Thymus (tissue), 11 donors: ENCODE measurements around the gene HLA-DPA1. TPM values are rescaled to one million over a fixed set of nuclear protein-coding genes. Genes with fewer than 3 reads are reported as not detected.

ENCODE experiments used
- DNase-seq, 9 donors: peaks; one replicate each; pipeline ENCODE4 v3.0.0-alpha.2; 2013; ENCODE audit warnings: low spot score in 9 of 9, low read depth in 6 of 9, missing footprints in 1 of 9
- H3K27ac ChIP-seq, 2 donors: one replicate each; pipeline ENCODE4 v1.5.1; 2013; ENCODE audit warnings: control low read depth in 1 of 2, low read depth in 1 of 2, low read length in 1 of 2, mild to moderate bottlenecking in 1 of 2, moderate library complexity in 1 of 2
- H3K27me3 ChIP-seq, 2 donors: one replicate each; pipeline ENCODE4 v1.5.1; 2013; ENCODE audit warnings: low read length in 1 of 2; ENCODE audit not compliant: control insufficient read depth in 2 of 2, insufficient read depth in 1 of 2
- H3K36me3 ChIP-seq, 2 donors: one replicate each; pipeline ENCODE4 v1.5.1; 2013; ENCODE audit warnings: low read length in 1 of 2, mild to moderate bottlenecking in 1 of 2, moderate library complexity in 1 of 2; ENCODE audit not compliant: control insufficient read depth in 2 of 2, insufficient read depth in 2 of 2
- H3K4me1 ChIP-seq, 2 donors: one replicate each; pipeline ENCODE4 v1.5.1; 2013; ENCODE audit warnings: low read length in 2 of 2; ENCODE audit not compliant: control insufficient read depth in 2 of 2, insufficient read depth in 2 of 2
- H3K4me3 ChIP-seq, 2 donors: one replicate each; pipeline ENCODE4 v1.5.1; 2013; ENCODE audit warnings: low read length in 2 of 2, control low read depth in 1 of 2, mild to moderate bottlenecking in 1 of 2
- H3K9me3 ChIP-seq, 2 donors: one replicate each; pipeline ENCODE4 v1.5.1; 2013; ENCODE audit warnings: low read length in 1 of 2, mild to moderate bottlenecking in 1 of 2; ENCODE audit not compliant: control insufficient read depth in 2 of 2, insufficient read depth in 1 of 2
- WGBS: extraction: QIAGEN DNeasy Blood & Tissue Kit; methylation state at CpG from one replicate; pipeline ENCODE4 v1.1.7; 2013; 5-methylcytosine and 5-hydroxymethylcytosine counted together
- polyA plus RNA-seq: library from polyadenylated mRNA; stranded (reverse); fragments of 200-250 nt; gene quantifications from one replicate; pipeline ENCODE4 v1.2.3, GENCODE V29; 2013
- total RNA-seq: library from RNA; stranded (reverse); fragments of 120-200 nt; gene quantifications from one replicate; pipeline ENCODE4 v1.2.4, GENCODE V29; 2013
- donor health status: healthy.

The HLA-DPA1 gene
- total and polyA plus RNA-seq, 2 donors = 332 to 700 TPM

DNA sequence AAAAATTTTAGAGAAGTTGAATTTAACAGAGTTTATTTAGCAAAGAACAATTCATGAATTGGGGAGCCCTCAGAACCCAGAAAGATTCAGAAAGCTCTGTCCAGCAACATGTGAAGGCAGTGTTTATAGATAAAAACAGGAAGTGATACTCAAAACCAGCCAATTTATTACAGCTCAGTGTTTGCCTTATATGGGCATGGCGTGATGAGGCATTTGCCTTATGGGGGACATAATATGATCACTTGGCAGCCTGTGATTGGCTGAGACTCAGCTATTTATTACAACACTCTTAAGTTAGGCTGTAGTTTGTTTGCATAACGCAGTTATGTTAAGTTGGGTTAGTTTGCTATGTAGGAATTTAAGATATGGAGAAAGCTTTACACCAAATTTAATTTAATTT, 11.5 kb downstream of the HLA-DPA1 start:
- Histone ChIP-seq H3K4me3 (no peak overlapping the region), H3K36me3 (no peaks in the 10 kb centered on the region), H3K4me1 (no peaks in the 10 kb centered on the region), H3K27ac (no peak overlapping the region), H3K9me3 (no peaks in the 10 kb centered on the region), H3K27me3 (no peaks in the 10 kb centered on the region)
- 97% methylated on average over 2 of the region's 2 CpGs for WGBS
- DNase-seq = peak in 1 of 9 donors; percentile 11

DNA sequence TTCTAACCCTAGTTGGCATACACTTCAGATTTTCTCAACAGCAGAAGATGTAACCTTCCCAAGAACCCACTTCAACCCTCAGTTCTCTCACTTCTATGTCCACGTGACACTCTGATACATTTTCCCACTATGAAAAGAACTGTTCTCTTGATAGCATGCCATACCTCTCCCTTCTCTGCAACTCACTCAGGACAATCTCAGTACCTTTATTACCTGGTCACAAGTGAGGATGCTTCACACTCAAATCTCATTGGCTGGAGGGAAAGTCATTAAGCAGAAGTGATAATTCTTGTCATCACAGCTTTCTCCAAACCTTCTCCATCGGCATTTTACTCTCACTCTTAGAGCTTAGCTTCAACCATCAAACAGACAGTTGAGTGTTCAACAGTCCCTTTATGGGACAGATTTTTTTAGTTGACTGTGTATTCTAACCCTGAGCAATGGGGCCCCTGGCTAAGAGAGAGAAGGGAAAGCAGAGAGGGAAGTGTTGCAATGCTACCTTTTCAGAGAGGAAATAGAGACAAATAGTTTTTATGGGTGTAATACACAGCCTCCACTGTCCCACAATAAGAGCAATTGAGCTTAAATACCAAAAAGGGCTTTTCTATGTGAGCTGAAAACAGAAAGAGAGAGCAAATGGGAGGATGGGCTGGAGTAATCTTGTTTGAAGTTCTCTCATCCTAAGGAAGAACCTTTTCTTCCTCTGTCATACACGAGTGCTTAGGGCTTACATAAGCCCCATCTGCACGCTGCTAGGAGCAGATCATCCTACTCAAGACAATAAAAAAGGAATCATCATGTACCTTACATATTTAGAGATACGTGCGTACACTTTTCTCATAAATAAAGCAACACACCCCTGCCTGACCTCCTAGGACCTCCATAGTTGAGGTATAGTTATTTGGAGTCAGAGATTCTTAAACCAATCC, 16.0 kb downstream of the HLA-DPA1 start:
- Histone ChIP-seq H3K9me3 (no peaks in the 10 kb centered on the region), H3K4me3 (no peak overlapping the region), H3K27me3 (no peaks in the 10 kb centered on the region), H3K4me1 (no peaks in the 10 kb centered on the region), H3K27ac (no peak overlapping the region), H3K36me3 (no peaks in the 10 kb centered on the region)
- DNase-seq = peak in 1 of 9 donors; percentile 20
- 61% methylated on average over 6 of the region's 6 CpGs for WGBS

- 47% methylated on average over 4 of the region's 4 CpGs for WGBS
- Histone ChIP-seq H3K27ac (no peak overlapping the region), H3K4me3 (no peak overlapping the region), H3K4me1 (no peaks in the 10 kb centered on the region), H3K9me3 (no peaks in the 10 kb centered on the region), H3K27me3 (no peaks in the 10 kb centered on the region), H3K36me3 (no peaks in the 10 kb centered on the region)
- DNase-seq = no peak
These were observed 20.2 kb downstream of the HLA-DPA1 start for GRCh38 chr6:33053230-33053629.

- H3K36me3 ChIP-seq = no peaks in the 10 kb centered on the region
- no peak overlapping the region for H3K27ac ChIP-seq
- no peak overlapping the region for H3K4me3 ChIP-seq
- H3K9me3 ChIP-seq = no peaks in the 10 kb centered on the region
- no peaks in the 10 kb centered on the region for H3K4me1 ChIP-seq
- DNase-seq = no peak
- H3K27me3 ChIP-seq = no peaks in the 10 kb centered on the region
These were observed 20.8 kb downstream of the HLA-DPA1 start for GRCh38 chr6:33052627-33053026.

DNA sequence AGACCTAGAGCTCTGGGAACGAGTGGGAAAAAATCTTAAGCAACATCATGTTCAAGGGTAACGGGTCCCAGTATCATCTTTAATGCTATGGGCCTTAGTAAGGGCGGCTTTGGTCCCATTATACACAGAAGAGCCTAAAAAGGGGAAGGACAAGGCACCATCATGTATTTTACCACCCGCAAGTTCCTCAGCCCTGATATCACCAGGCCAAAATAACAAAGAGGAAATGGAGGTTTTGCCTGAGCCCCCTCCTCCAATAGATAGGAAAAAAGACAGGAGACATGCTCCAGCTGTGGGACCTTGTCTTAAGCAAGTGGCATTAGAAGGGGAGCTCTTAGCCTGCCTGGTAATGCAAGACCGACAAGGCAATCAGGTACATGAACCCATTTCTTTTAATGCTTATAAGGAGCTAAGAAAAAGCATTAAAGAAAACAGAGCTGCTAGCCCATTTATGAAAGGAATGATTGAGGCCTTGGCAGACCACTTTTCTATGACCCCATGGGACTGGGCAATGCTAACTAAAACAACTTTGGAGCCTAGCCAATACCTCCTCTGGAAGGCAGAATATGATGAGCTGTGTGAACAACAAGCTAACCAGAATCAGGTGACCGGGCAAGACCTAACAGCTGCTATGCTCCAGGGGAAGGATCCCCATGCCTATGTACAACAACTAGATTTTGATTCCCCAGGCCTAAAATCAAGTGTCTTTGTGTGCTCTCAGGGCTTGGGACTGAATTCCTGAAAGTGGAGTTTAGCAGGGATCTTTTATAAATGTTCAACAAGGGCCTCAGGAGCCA, 23.2 kb downstream of the HLA-DPA1 start:
- Histone ChIP-seq H3K4me1 (no peaks in the 10 kb centered on the region), H3K4me3 (no peak overlapping the region), H3K36me3 (no peaks in the 10 kb centered on the region), H3K27me3 (no peaks in the 10 kb centered on the region), H3K27ac (no peak overlapping the region), H3K9me3 (no peaks in the 10 kb centered on the region)
- no peak for DNase-seq
- 79% methylated on average over 6 of the region's 6 CpGs for WGBS

DNA sequence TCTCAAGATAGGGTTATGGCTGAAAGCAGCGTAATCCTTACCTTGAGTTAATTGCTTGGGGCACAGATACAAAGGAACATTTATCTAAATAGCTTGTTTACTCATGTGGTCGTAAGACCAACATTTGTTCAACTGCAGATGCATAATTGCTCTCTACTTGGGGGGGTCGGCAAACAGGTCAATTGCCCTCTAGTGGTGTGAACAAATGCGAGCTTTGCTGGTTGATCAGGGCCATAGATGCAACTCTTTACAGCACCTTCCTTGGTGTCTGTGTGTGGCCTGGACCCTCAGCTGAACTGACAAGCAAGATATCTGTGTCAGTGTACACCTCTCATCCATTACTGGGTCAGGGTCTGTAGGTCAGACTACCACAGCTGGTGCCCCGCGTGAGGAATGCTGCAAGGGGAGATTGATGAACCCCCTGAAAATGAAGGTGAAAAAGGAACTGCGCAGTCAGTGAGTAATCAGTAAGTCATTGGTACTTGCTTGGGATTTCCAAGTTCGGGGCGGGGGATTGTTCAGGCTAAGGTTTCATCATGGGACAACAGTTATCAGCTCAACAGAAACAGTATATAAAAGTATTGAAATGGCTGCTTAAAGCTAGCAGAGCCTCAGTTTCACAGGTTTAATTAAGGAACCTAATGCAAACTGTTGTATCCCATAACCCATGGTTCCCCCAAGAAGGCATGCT, 24.0 kb downstream of the HLA-DPA1 start:
- no peak for DNase-seq
- H3K27ac ChIP-seq = no peak overlapping the region
- no peak overlapping the region for H3K4me3 ChIP-seq
- H3K4me1 ChIP-seq = no peaks in the 10 kb centered on the region
- no peaks in the 10 kb centered on the region for H3K36me3 ChIP-seq
- WGBS = 89% methylated on average over 9 of the region's 9 CpGs
- no peaks in the 10 kb centered on the region for H3K9me3 ChIP-seq
- no peaks in the 10 kb centered on the region for H3K27me3 ChIP-seq

GRCh38 chr6:33040157-33040556, 33.3 kb downstream of the HLA-DPA1 start:
- Histone ChIP-seq H3K36me3 (no peaks in the 10 kb centered on the region), H3K9me3 (no peaks in the 10 kb centered on the region), H3K4me1 (no peaks in the 10 kb centered on the region), H3K27ac (no peak overlapping the region), H3K4me3 (no peak overlapping the region), H3K27me3 (no peaks in the 10 kb centered on the region)
- no peak for DNase-seq
- WGBS = 97% methylated on average over 2 of the region's 2 CpGs

DNA sequence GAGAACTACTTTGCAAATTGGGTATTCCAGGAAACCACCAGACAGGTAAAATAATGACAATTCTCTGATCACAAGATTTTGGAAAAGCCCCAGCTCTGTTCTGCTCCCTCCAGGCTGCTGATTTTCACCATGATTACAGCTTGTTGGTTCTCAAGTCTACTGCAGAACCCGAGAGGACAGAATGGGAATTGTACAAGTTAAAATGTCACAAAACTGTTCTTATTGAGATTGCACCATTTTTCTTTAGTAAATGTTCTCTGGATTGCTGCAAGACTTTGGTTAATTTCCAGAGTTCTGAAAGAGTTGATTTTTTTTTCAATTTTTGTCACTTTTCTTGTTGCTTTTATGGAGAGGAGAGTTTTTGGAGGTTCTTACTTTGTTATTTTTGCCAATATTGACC, 36.9 kb downstream of the HLA-DPA1 start:
- DNase-seq = no peak
- WGBS = 93% methylated on average over 1 of the region's 1 CpG
- Histone ChIP-seq H3K4me1 (no peaks in the 10 kb centered on the region), H3K9me3 (no peaks in the 10 kb centered on the region), H3K36me3 (no peaks in the 10 kb centered on the region), H3K27ac (no peak overlapping the region), H3K27me3 (no peaks in the 10 kb centered on the region), H3K4me3 (no peak overlapping the region)

DNA sequence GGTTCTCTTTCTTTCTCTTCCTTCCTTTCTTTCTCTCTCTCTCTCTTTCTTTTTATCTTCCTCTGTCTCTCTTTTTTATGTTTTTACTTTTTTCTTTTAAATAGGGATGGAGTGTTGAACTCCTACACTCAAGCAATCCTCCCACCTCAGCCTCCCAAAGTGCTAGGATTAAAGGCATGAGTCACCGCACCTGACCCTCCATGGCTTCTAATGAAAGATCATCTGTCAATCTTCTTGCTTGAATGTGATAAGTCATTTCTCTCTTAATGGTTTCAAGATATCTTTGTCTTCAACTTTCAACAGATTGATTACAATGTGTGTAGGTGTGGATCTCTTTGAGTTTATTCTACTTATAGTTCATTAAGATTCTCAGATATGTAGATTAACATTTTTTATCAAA, 38.9 kb downstream of the HLA-DPA1 start:
- no peak for DNase-seq
- H3K36me3 ChIP-seq = no peaks in the 10 kb centered on the region
- H3K4me3 ChIP-seq = no peak overlapping the region
- 95% methylated on average over 1 of the region's 1 CpG for WGBS
- no peak overlapping the region for H3K27ac ChIP-seq
- H3K9me3 ChIP-seq = no peaks in the 10 kb centered on the region
- H3K4me1 ChIP-seq = peaks cover 0 to 7% of the 10 kb centered on the region in 2 donors
- H3K27me3 ChIP-seq = no peaks in the 10 kb centered on the region
